Caco-2 (cell line): ENCODE data around the gene ACTN1. TPM values are rescaled to one million over a fixed set of nuclear protein-coding genes. Genes with fewer than 3 reads are reported as not detected.

ENCODE experiments used
- BruUV-seq: library from RNA; stranded (reverse); fragments of 400-500 nt; replicated peaks from 2 replicates; lab custom pipeline; 2021; lab: Mats Ljungman, UMichigan
- CTCF ChIA-PET: fragments of 300-600 bp; sonication (Branson Sonifier 250); formaldehyde crosslinking; loops from one replicate; lab custom pipeline; 2022; ENCODE audit warnings: antibody characterized with exemption; lab: Charles Lee
- POLR2A ChIA-PET: fragments of 300-600 bp; sonication (Branson Sonifier 250); formaldehyde crosslinking; loops from one replicate; lab custom pipeline; 2022; ENCODE audit warnings: antibody characterized with exemption; lab: Charles Lee
- DNase-seq, 2 experiments: peaks; one replicate each; pipeline versions ENCODE4 v3.0.0 to v3.0.0-alpha.2; 2020 to 2022
- H3K27me3 ChIP-seq: replicated peaks from 2 replicates; pipeline ENCODE4 v1.6.0; 2011; ENCODE audit warnings: low read length; ENCODE audit not compliant: control insufficient read depth, insufficient read depth
- H3K36me3 ChIP-seq: 2 replicates; pipeline ENCODE4 v1.5.1; 2011; ENCODE audit warnings: low read length; ENCODE audit not compliant: control insufficient read depth, insufficient read depth
- H3K4me1 ChIP-seq: fragments of 250-450 bp; sonication (Bioruptor Pico); 2 replicates; pipeline ENCODE4 v1.5.1; 2020; ENCODE audit warnings: mild to moderate bottlenecking
- H3K4me3 ChIP-seq: 2 replicates; pipeline ENCODE4 v1.5.1; 2011; ENCODE audit warnings: low read depth, mild to moderate bottlenecking, control low read depth, low read length
- H3K9me3 ChIP-seq: fragments of 250-450 bp; sonication (Bioruptor Pico); 2 replicates; pipeline ENCODE4 v1.5.1; 2020; ENCODE audit warnings: mild to moderate bottlenecking, moderate library complexity
- H3K27ac Mint-ChIP-seq: one replicate; pipeline ENCODE4 v1.8.0; 2022; ENCODE audit warnings: mixed read lengths; ENCODE audit not compliant: unreplicated experiment
- H3K27me3 Mint-ChIP-seq: one replicate; pipeline ENCODE4 v1.8.0; 2022; ENCODE audit warnings: mixed read lengths; ENCODE audit not compliant: insufficient read depth, unreplicated experiment
- H3K36me3 Mint-ChIP-seq: one replicate; pipeline ENCODE4 v1.8.0; 2022; ENCODE audit warnings: mild to moderate bottlenecking, mixed read lengths; ENCODE audit not compliant: insufficient read depth, unreplicated experiment
- H3K4me1 Mint-ChIP-seq: one replicate; pipeline ENCODE4 v1.8.0; 2022; ENCODE audit warnings: low read depth, mixed read lengths; ENCODE audit not compliant: unreplicated experiment
- H3K4me3 Mint-ChIP-seq: one replicate; pipeline ENCODE4 v1.8.0; 2022; ENCODE audit warnings: mild to moderate bottlenecking, moderate library complexity, mixed read lengths; ENCODE audit not compliant: unreplicated experiment
- H3K9me3 Mint-ChIP-seq: one replicate; pipeline ENCODE4 v1.8.0; 2022; ENCODE audit warnings: mixed read lengths; ENCODE audit not compliant: unreplicated experiment
- intact Hi-C: fragments of 100-400 bp; cut with micrococcal nuclease; formaldehyde crosslinking; loops from one replicate; pipeline ENCODE4 v1.10.0; 2022; ENCODE audit not compliant: unreplicated experiment
- total RNA-seq: library from RNA; stranded (reverse); gene quantifications from 2 replicates; pipeline ENCODE4 v1.2.3, GENCODE V29; 2022
- TF ChIP-seq, protein P1 (sequence below), 2 experiments: fragments of 200-600 bp in 1 of 2; IDR thresholded peaks; 1 replicate in 1 of 2; 2 replicates in 1 of 2; pipeline versions ENCODE4 v1.5.1 to v1.8.0; 2011 to 2022; ENCODE audit warnings: antibody characterized with exemption in 1 of 2, control low read depth in 1 of 2, inconsistent platforms in 1 of 2, low read depth in 1 of 2, low read length in 1 of 2, mild to moderate bottlenecking in 1 of 2, moderate library complexity in 1 of 2; ENCODE audit not compliant: insufficient read depth in 1 of 2, severe bottlenecking in 1 of 2, unreplicated experiment in 1 of 2

The ACTN1 gene
- total RNA-seq, 1 experiment from 2014 or later, result 170 TPM

GRCh38 chr14:68945585-68946488 lies 33.3 kb downstream of the ACTN1 start:
- Mint-ChIP-seq H3K27me3 (no peaks in the 10 kb centered on the region), H3K4me3 (no peak overlapping the region), H3K9me3 (no peaks in the 10 kb centered on the region), H3K27ac (peak overlapping the region; percentile 46), H3K36me3 (peaks cover 32% of the 10 kb centered on the region), H3K4me1 (peaks cover 44% of the 10 kb centered on the region)
- Histone ChIP-seq H3K4me3 (no peak overlapping the region), H3K4me1 (peaks cover 42% of the 10 kb centered on the region), H3K36me3 (no peaks in the 10 kb centered on the region; the same call in 1 of the 2 replicates), H3K9me3 (no peaks in the 10 kb centered on the region), H3K27me3 (no peaks in the 10 kb centered on the region)
- BruUV-seq, result no TSS peak
- intact Hi-C loops, result no loop called here
- peak; percentile 50 to 65 for DNase-seq
- ChIA-PET CTCF (interaction anchor here (1.0 kb wide), 2 partner anchors 13 to 34 kb away, joined by 3 to 5 read pairs; no protein-coding TSS in a partner anchor), POLR2A (no interaction called here)
- TF ChIP-seq, protein P1, sequence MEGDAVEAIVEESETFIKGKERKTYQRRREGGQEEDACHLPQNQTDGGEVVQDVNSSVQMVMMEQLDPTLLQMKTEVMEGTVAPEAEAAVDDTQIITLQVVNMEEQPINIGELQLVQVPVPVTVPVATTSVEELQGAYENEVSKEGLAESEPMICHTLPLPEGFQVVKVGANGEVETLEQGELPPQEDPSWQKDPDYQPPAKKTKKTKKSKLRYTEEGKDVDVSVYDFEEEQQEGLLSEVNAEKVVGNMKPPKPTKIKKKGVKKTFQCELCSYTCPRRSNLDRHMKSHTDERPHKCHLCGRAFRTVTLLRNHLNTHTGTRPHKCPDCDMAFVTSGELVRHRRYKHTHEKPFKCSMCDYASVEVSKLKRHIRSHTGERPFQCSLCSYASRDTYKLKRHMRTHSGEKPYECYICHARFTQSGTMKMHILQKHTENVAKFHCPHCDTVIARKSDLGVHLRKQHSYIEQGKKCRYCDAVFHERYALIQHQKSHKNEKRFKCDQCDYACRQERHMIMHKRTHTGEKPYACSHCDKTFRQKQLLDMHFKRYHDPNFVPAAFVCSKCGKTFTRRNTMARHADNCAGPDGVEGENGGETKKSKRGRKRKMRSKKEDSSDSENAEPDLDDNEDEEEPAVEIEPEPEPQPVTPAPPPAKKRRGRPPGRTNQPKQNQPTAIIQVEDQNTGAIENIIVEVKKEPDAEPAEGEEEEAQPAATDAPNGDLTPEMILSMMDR (IDR thresholded peaks at IDR 0.05; ENCODE audit: insufficient read depth in 1 of 2, low read depth in 1 of 2, low read length in 1 of 2, severe bottlenecking in 1 of 2, unreplicated experiment in 1 of 2), result no peak

GRCh38 chr14:68945190-68945584 lies 33.9 kb downstream of the ACTN1 start:
- no TSS peak for BruUV-seq
- ChIA-PET POLR2A (no interaction called here), CTCF (interaction anchor here (1.0 kb wide), 2 partner anchors 14 to 35 kb away, joined by 3 to 5 read pairs; no protein-coding TSS in a partner anchor)
- Histone ChIP-seq H3K4me1 (peaks cover 49% of the 10 kb centered on the region), H3K9me3 (no peaks in the 10 kb centered on the region), H3K4me3 (no peak overlapping the region), H3K27me3 (no peaks in the 10 kb centered on the region), H3K36me3 (no peaks in the 10 kb centered on the region; the same call in 1 of the 2 replicates)
- H3K36me3 Mint-ChIP-seq, result peaks cover 34% of the 10 kb centered on the region
- H3K4me3 Mint-ChIP-seq, result no peak overlapping the region
- intact Hi-C loops, result no loop called here
- H3K4me1 Mint-ChIP-seq, result peaks cover 50% of the 10 kb centered on the region
- H3K9me3 Mint-ChIP-seq, result no peaks in the 10 kb centered on the region
- H3K27ac Mint-ChIP-seq, result peak overlapping the region; percentile 46
- no peak for DNase-seq
- H3K27me3 Mint-ChIP-seq, result no peaks in the 10 kb centered on the region
- TF ChIP-seq, protein P1 (IDR thresholded peaks at IDR 0.05; ENCODE audit: insufficient read depth in 1 of 2, low read depth in 1 of 2, low read length in 1 of 2, severe bottlenecking in 1 of 2, unreplicated experiment in 1 of 2), result no peak

DNA sequence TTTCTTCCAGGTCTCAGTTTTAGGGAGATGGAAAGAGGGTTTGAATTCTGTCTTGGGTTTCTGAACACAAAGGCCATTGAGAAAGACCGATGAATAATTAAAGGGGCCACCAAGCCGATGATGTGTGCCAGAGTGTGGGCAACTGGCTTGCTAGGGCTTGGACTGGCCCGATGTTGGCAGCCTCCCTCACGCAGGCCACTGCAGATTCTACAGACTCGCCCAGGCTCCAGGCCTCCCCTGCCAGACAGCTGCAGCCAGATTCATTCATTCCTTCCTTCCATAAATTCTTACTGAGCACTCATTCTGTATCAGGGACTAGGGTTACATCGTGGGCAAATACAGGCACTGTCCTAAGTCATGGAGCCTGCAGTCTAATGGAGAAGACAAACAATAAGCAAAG lies 34.9 kb downstream of the ACTN1 start:
- peaks cover 28% of the 10 kb centered on the region for H3K36me3 Mint-ChIP-seq
- TF ChIP-seq, protein P1 (IDR thresholded peaks at IDR 0.05; ENCODE audit: insufficient read depth in 1 of 2, low read depth in 1 of 2, low read length in 1 of 2, severe bottlenecking in 1 of 2, unreplicated experiment in 1 of 2), result no peak
- H3K4me1 Mint-ChIP-seq, result peaks cover 55% of the 10 kb centered on the region
- H3K9me3 Mint-ChIP-seq, result no peaks in the 10 kb centered on the region
- no peak overlapping the region for H3K4me3 Mint-ChIP-seq
- BruUV-seq, result no TSS peak
- ChIA-PET POLR2A (no interaction called here), CTCF (no interaction called here)
- H3K9me3 ChIP-seq, result no peaks in the 10 kb centered on the region
- H3K4me3 ChIP-seq, result no peak overlapping the region
- H3K27ac Mint-ChIP-seq, result no peak overlapping the region
- H3K27me3 Mint-ChIP-seq, result no peaks in the 10 kb centered on the region
- peaks cover 59% of the 10 kb centered on the region for H3K4me1 ChIP-seq
- H3K27me3 ChIP-seq, result no peaks in the 10 kb centered on the region
- DNase-seq, result no peak
- intact Hi-C loops, result no loop called here
- no peaks in the 10 kb centered on the region; the same call in 1 of the 2 replicates for H3K36me3 ChIP-seq
